GM23338 (cell line): ENCODE measurements around the gene FKRP. TPM values are rescaled to one million over a fixed set of nuclear protein-coding genes. Genes with fewer than 3 reads are reported as not detected.
"Not testable (repeated sequence)": the region's sequence is repeated elsewhere in the genome, so short reads cannot be mapped to it uniquely, and the experiment has no call there.

Experiments
- ATAC-seq: fragments of 200-7000 bp; cut with Tn5 transposase; 3 replicates; pipeline ENCODE4 v1.9.1; 2020
- DNase-seq: peaks from one replicate; pipeline ENCODE4 v3.0.0-alpha.2; 2015; ENCODE audit warnings: low spot score
- H2AFZ ChIP-seq: fragments of 200-600 bp; sonication (generic); 2 replicates; pipeline ENCODE4 v1.8.0; 2016; ENCODE audit warnings: antibody characterized with exemption, mild to moderate bottlenecking, moderate library complexity
- H3F3A ChIP-seq: fragments of 200-600 bp; sonication (generic); replicated peaks from 2 replicates; pipeline ENCODE4 v1.8.0; 2017; ENCODE audit warnings: antibody characterized with exemption, mixed run types, low read depth
- H3K27ac ChIP-seq: fragments of 200-600 bp; sonication (generic); 2 replicates; pipeline ENCODE4 v1.6.1; 2016; ENCODE audit warnings: low read depth
- H3K27me3 ChIP-seq: fragments of 200-600 bp; sonication (generic); 2 replicates; pipeline ENCODE4 v1.8.0; 2016; ENCODE audit warnings: mild to moderate bottlenecking, mixed run types, moderate library complexity; ENCODE audit not compliant: insufficient read depth
- H3K36me3 ChIP-seq: fragments of 200-600 bp; sonication (generic); 2 replicates; pipeline ENCODE4 v1.8.0; 2016; ENCODE audit warnings: mild to moderate bottlenecking; ENCODE audit not compliant: insufficient read depth
- H3K4me1 ChIP-seq: fragments of 200-600 bp; sonication (generic); 2 replicates; pipeline ENCODE4 v1.8.0; 2016; ENCODE audit warnings: mild to moderate bottlenecking, moderate library complexity; ENCODE audit not compliant: insufficient read depth
- H3K4me2 ChIP-seq: fragments of 200-600 bp; sonication (generic); 2 replicates; pipeline ENCODE4 v1.7.1; 2017; ENCODE audit warnings: mixed run types
- H3K4me3 ChIP-seq: fragments of 200-600 bp; sonication (generic); 2 replicates; pipeline ENCODE4 v1.6.1; 2016; ENCODE audit warnings: mixed run types
- H3K79me2 ChIP-seq: fragments of 200-600 bp; sonication (generic); replicated peaks from 2 replicates; pipeline ENCODE4 v1.8.0; 2017; ENCODE audit warnings: mild to moderate bottlenecking; ENCODE audit not compliant: insufficient read depth
- H3K9me2 ChIP-seq: fragments of 200-600 bp; sonication (generic); 2 replicates; pipeline ENCODE4 v1.8.0; 2017; ENCODE audit not compliant: insufficient read depth
- H4K20me1 ChIP-seq: fragments of 200-600 bp; sonication (generic); replicated peaks from 2 replicates; pipeline ENCODE4 v1.8.0; 2017; ENCODE audit warnings: mild to moderate bottlenecking; ENCODE audit not compliant: insufficient read depth
- H3K27ac Mint-ChIP-seq: 2 replicates; pipeline ENCODE4 v1.8.0; 2020; ENCODE audit warnings: inconsistent platforms, mild to moderate bottlenecking, moderate library complexity, mixed read lengths
- H3K27me3 Mint-ChIP-seq: 3 replicates; pipeline ENCODE4 v1.8.0; 2022; ENCODE audit warnings: low read depth, mild to moderate bottlenecking, moderate library complexity, mixed read lengths, inconsistent platforms; ENCODE audit not compliant: insufficient read depth, poor library complexity
- H3K36me3 Mint-ChIP-seq: 3 replicates; pipeline ENCODE4 v1.8.0; 2021; ENCODE audit warnings: low read depth, mild to moderate bottlenecking, inconsistent platforms, moderate library complexity, mixed read lengths
- H3K4me1 Mint-ChIP-seq: 3 replicates; pipeline ENCODE4 v1.8.0; 2020; ENCODE audit warnings: mild to moderate bottlenecking, inconsistent platforms, mixed read lengths
- H3K4me3 Mint-ChIP-seq: 3 replicates; pipeline ENCODE4 v1.8.0; 2021; ENCODE audit warnings: moderate library complexity, mild to moderate bottlenecking, inconsistent platforms, mixed read lengths
- H3K9me3 Mint-ChIP-seq: 3 replicates; pipeline ENCODE4 v1.8.0; 2020; ENCODE audit warnings: moderate library complexity, mild to moderate bottlenecking, inconsistent platforms, mixed read lengths
- CREB1 ChIP-seq: fragments of 250-450 bp; sonication (Bioruptor Pico); IDR thresholded peaks from 2 replicates; pipeline ENCODE4 v1.5.0; 2020; ENCODE audit warnings: low read depth, mild to moderate bottlenecking, moderate library complexity
- CTCF ChIP-seq, 2 experiments: fragments of 200-600 bp in 1 of 2; sonication (generic) in 1 of 2; conservative IDR thresholded peaks; 2 replicates each; pipeline versions ENCODE4 v1.5.1 to v1.6.1; 2016 to 2017; ENCODE audit warnings: antibody characterized with exemption in 2 of 2, low read depth in 2 of 2, mild to moderate bottlenecking in 2 of 2, moderate library complexity in 1 of 2
- EZH2 ChIP-seq: fragments of 200-600 bp; sonication (generic); IDR thresholded peaks from one replicate; pipeline ENCODE4 v1.8.0; 2017; ENCODE audit warnings: antibody characterized with exemption, mild to moderate bottlenecking, low read depth; ENCODE audit not compliant: unreplicated experiment
- EZH2phosphoT487 ChIP-seq: fragments of 200-600 bp; sonication (generic); IDR thresholded peaks from one replicate; pipeline ENCODE4 v1.8.1; 2018; ENCODE audit warnings: antibody characterized with exemption; ENCODE audit not compliant: unreplicated experiment
- JUNB ChIP-seq: IDR thresholded peaks from one replicate; pipeline ENCODE4 v1.6.1; 2016; ENCODE audit warnings: antibody characterized with exemption; ENCODE audit not compliant: unreplicated experiment
- REST ChIP-seq: IDR thresholded peaks from one replicate; pipeline ENCODE4 v1.6.1; 2018; ENCODE audit warnings: antibody characterized with exemption; ENCODE audit not compliant: unreplicated experiment
- ZNF114 ChIP-seq: fragments of 250-450 bp; sonication (Bioruptor Pico); IDR thresholded peaks from 2 replicates; pipeline ENCODE4 v1.5.0; 2020; ENCODE audit warnings: mild to moderate bottlenecking, moderate library complexity
- ZNF331 ChIP-seq: fragments of 250-450 bp; sonication (Bioruptor Pico); IDR thresholded peaks from 2 replicates; pipeline ENCODE4 v1.5.0; 2020; ENCODE audit warnings: low read depth, mild to moderate bottlenecking, moderate library complexity
- ZNF462 ChIP-seq: fragments of 250-450 bp; sonication (Bioruptor Pico); IDR thresholded peaks from 2 replicates; pipeline ENCODE4 v1.5.0; 2020; ENCODE audit warnings: mild to moderate bottlenecking, moderate library complexity
- polyA plus RNA-seq: library from polyadenylated mRNA; unstranded; fragments of >200 nt; fragmentation: Nextera tagmentation; extraction: Ambion mirVana; gene quantifications from 2 replicates; pipeline ENCODE4 v1.2.1, GENCODE V29; 2016
- total RNA-seq: library from RNA; depleted of rRNA; stranded (reverse); fragments of >200 nt; shearing (Covaris generic); gene quantifications from 2 replicates; pipeline ENCODE4 v1.2.3, GENCODE V29; 2014
- TF ChIP-seq, protein P1 (sequence below): IDR thresholded peaks from 2 replicates; pipeline ENCODE4 v1.6.1; 2016; ENCODE audit warnings: antibody characterized with exemption

The FKRP gene
- total and polyA plus RNA-seq, 2 experiments from 2014 or later, result 11.5 to 31.9 TPM

GRCh38 chr19:46803555-46803954 is 57.7 kb downstream of the FKRP start:
- H3K9me3 Mint-ChIP-seq, result no peaks in the 10 kb centered on the region
- DNase-seq (no peak), ATAC-seq (no peak)
- no peaks in the 10 kb centered on the region for H3K4me1 Mint-ChIP-seq
- H3F3A ChIP-seq, result no peaks in the 10 kb centered on the region
- H3K36me3 Mint-ChIP-seq, result no peaks in the 10 kb centered on the region
- H3K27me3 Mint-ChIP-seq, result no peaks in the 10 kb centered on the region
- H3K4me3 Mint-ChIP-seq, result no peak overlapping the region
- no peaks in the 10 kb centered on the region for H3K79me2 ChIP-seq
- no peak overlapping the region for H3K4me2 ChIP-seq
- no peaks in the 10 kb centered on the region for H3K36me3 ChIP-seq
- no peaks in the 10 kb centered on the region for H4K20me1 ChIP-seq
- no peaks in the 10 kb centered on the region for H3K9me2 ChIP-seq
- no peaks in the 10 kb centered on the region for H3K27me3 ChIP-seq
- no peak overlapping the region for H3K27ac Mint-ChIP-seq
- H2AFZ ChIP-seq, result no peak overlapping the region
- no peak overlapping the region for H3K27ac ChIP-seq
- no peaks in the 10 kb centered on the region for H3K4me1 ChIP-seq
- H3K4me3 ChIP-seq, result no peak overlapping the region
- TF ChIP-seq, protein P1, sequence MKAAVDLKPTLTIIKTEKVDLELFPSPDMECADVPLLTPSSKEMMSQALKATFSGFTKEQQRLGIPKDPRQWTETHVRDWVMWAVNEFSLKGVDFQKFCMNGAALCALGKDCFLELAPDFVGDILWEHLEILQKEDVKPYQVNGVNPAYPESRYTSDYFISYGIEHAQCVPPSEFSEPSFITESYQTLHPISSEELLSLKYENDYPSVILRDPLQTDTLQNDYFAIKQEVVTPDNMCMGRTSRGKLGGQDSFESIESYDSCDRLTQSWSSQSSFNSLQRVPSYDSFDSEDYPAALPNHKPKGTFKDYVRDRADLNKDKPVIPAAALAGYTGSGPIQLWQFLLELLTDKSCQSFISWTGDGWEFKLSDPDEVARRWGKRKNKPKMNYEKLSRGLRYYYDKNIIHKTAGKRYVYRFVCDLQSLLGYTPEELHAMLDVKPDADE, result no peak
- TF ChIP-seq JUNB (no peak), CREB1 (no peak), REST (no peak), ZNF462 (no peak), EZH2phosphoT487 (no peak), ZNF331 (CRISPR knock-in tag) (no peak), CTCF (conservative IDR thresholded peaks at IDR 0.05; ENCODE audit: low read depth in 2 of 2) (no peak), EZH2 (no peak), ZNF114 (CRISPR knock-in tag) (no peak)

DNA sequence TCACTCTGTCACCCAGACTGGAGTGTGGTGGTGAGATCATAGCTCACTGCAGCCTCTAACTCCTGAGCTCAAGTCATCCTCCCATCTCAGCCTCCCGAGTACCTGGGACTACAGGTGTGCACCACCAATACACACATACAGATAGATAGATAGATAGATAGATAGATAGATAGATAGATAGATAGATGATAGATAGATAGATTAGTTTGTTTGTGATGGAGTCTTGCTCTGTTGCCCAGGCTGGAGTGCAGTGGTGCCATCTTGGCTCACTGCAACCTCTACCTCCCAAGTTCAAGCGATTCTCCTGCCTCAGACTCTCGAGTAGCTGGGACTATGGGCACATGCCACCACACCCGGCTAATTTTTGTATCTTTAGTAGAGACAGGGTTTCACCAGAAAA is 58.6 kb downstream of the FKRP start:
- not testable (repeated sequence) for H3K4me1 ChIP-seq, H3K4me2 ChIP-seq, H4K20me1 ChIP-seq, H2AFZ ChIP-seq, H3K4me3 Mint-ChIP-seq, H3K9me3 Mint-ChIP-seq, H3K27me3 Mint-ChIP-seq, H3K4me3 ChIP-seq, H3K79me2 ChIP-seq, H3K9me2 ChIP-seq, H3K36me3 ChIP-seq, DNase-seq, H3K27ac ChIP-seq, H3K36me3 Mint-ChIP-seq, H3F3A ChIP-seq, H3K27ac Mint-ChIP-seq, H3K4me1 Mint-ChIP-seq, H3K27me3 ChIP-seq, ATAC-seq
